Mesendoderm (in vitro differentiated cells): ENCODE measurements around the gene NIPAL1.

ENCODE experiments used
- DNase-seq: peaks from one replicate; pipeline ENCODE4 v3.0.0; 2013
- H2AK5ac ChIP-seq: 2 replicates; pipeline ENCODE4 v1.6.1; 2013; ENCODE audit warnings: low read length, inconsistent platforms
- H2BK120ac ChIP-seq: 2 replicates; pipeline ENCODE4 v1.6.1; 2013; ENCODE audit warnings: low read depth, mild to moderate bottlenecking, low read length, moderate library complexity, mixed read lengths
- H2BK15ac ChIP-seq: replicated peaks from 2 replicates; pipeline ENCODE4 v1.6.1; 2013; ENCODE audit warnings: low read depth, mild to moderate bottlenecking, moderate library complexity
- H2BK5ac ChIP-seq: 2 replicates; pipeline ENCODE4 v1.6.1; 2013; ENCODE audit warnings: low read length, inconsistent platforms
- H3K18ac ChIP-seq: 2 replicates; pipeline ENCODE4 v1.6.1; 2013; ENCODE audit warnings: mild to moderate bottlenecking, low read length, mixed read lengths
- H3K23ac ChIP-seq: one replicate; pipeline ENCODE4 v1.6.1; 2013; ENCODE audit warnings: low read length
- H3K27ac ChIP-seq: 2 replicates; pipeline ENCODE4 v1.5.1; 2013; ENCODE audit warnings: low read depth, mild to moderate bottlenecking, inconsistent platforms, low read length, moderate library complexity
- H3K27me3 ChIP-seq: 2 replicates; pipeline ENCODE4 v1.6.1; 2013; ENCODE audit warnings: low read length, control low read depth, mild to moderate bottlenecking, inconsistent platforms; ENCODE audit not compliant: insufficient read depth, poor library complexity
- H3K36me3 ChIP-seq: 2 replicates; pipeline ENCODE4 v1.6.1; 2013; ENCODE audit warnings: low read length, inconsistent platforms; ENCODE audit not compliant: control insufficient read depth, insufficient read depth
- H3K4ac ChIP-seq: one replicate; pipeline ENCODE4 v1.6.1; 2013; ENCODE audit warnings: low read depth, mild to moderate bottlenecking, low read length, moderate library complexity
- H3K4me1 ChIP-seq: 2 replicates; pipeline ENCODE4 v1.6.1; 2013; ENCODE audit warnings: low read depth, low read length, inconsistent platforms; ENCODE audit not compliant: control insufficient read depth
- H3K4me2 ChIP-seq: 2 replicates; pipeline ENCODE4 v1.6.1; 2013; ENCODE audit warnings: low read length
- H3K4me3 ChIP-seq: 2 replicates; pipeline ENCODE4 v1.5.1; 2013; ENCODE audit warnings: mild to moderate bottlenecking, low read length
- H3K56ac ChIP-seq: one replicate; pipeline ENCODE4 v1.6.1; 2013; ENCODE audit warnings: low read length
- H3K79me1 ChIP-seq: 2 replicates; pipeline ENCODE4 v1.6.1; 2013; ENCODE audit warnings: low read length, inconsistent platforms
- H3K79me2 ChIP-seq: 2 replicates; pipeline ENCODE4 v1.6.1; 2013; ENCODE audit warnings: mild to moderate bottlenecking, low read length; ENCODE audit not compliant: control insufficient read depth, insufficient read depth
- H3K9ac ChIP-seq: 2 replicates; pipeline ENCODE4 v1.6.1; 2013; ENCODE audit warnings: low read length, inconsistent platforms
- H4K5ac ChIP-seq: one replicate; pipeline ENCODE4 v1.6.1; 2013; ENCODE audit warnings: low read length
- H4K8ac ChIP-seq: one replicate; pipeline ENCODE4 v1.6.1; 2013; ENCODE audit warnings: low read depth, mild to moderate bottlenecking, control low read depth, low read length, moderate library complexity
- WGBS: extraction: QIAGEN DNeasy Blood & Tissue Kit; methylation state at CpG from one replicate; pipeline ENCODE4 v1.1.7; 2013; ENCODE audit warnings: low lambda C conversion rate, missing lambda C conversion rate; ENCODE audit not compliant: insufficient coverage; ENCODE audit errors: extremely low coverage; 5-methylcytosine and 5-hydroxymethylcytosine counted together

The NIPAL1 gene

GRCh38 chr4:48067536-48067935 lies 51.0 kb downstream of the NIPAL1 start:
- Histone ChIP-seq H2BK15ac (no peak overlapping the region), H2BK5ac (no peak overlapping the region), H4K8ac (no peak overlapping the region), H3K4ac (no peak overlapping the region), H3K23ac (no peak overlapping the region), H3K27ac (no peak overlapping the region), H3K56ac (no peak overlapping the region), H3K36me3 (no peaks in the 10 kb centered on the region), H3K27me3 (no peaks in the 10 kb centered on the region), H3K79me1 (no peaks in the 10 kb centered on the region), H3K4me1 (no peaks in the 10 kb centered on the region), H4K5ac (no peak overlapping the region), H3K9ac (no peak overlapping the region), H3K4me2 (no peak overlapping the region), H2BK120ac (no peak overlapping the region), H2AK5ac (no peak overlapping the region), H3K4me3 (no peak overlapping the region), H3K79me2 (no peaks in the 10 kb centered on the region), H3K18ac (no peak overlapping the region)
- no CpG with 5 or more reads among the region's 9 CpGs for WGBS
- no peak for DNase-seq

- no peak overlapping the region for H2BK15ac ChIP-seq
- no peak overlapping the region for H3K23ac ChIP-seq
- no peak overlapping the region for H4K5ac ChIP-seq
- H3K4me3 ChIP-seq: no peak overlapping the region
- no peak overlapping the region for H3K27ac ChIP-seq
- no peak for DNase-seq
- H3K79me1 ChIP-seq: no peaks in the 10 kb centered on the region
- H3K4ac ChIP-seq: no peak overlapping the region
- H2AK5ac ChIP-seq: no peak overlapping the region
- H3K79me2 ChIP-seq: no peaks in the 10 kb centered on the region
- no peaks in the 10 kb centered on the region for H3K4me1 ChIP-seq
- no peak overlapping the region for H2BK5ac ChIP-seq
- H3K36me3 ChIP-seq: no peaks in the 10 kb centered on the region
- no CpG with 5 or more reads among the region's 2 CpGs for WGBS
- H3K4me2 ChIP-seq: no peak overlapping the region
- H3K27me3 ChIP-seq: no peaks in the 10 kb centered on the region
- H3K9ac ChIP-seq: no peak overlapping the region
- no peak overlapping the region for H3K56ac ChIP-seq
- no peak overlapping the region for H3K18ac ChIP-seq
- no peak overlapping the region for H4K8ac ChIP-seq
- no peak overlapping the region for H2BK120ac ChIP-seq
Measured at GRCh38 chr4:48068182-48068581, 51.6 kb downstream of the NIPAL1 start.

- no peaks in the 10 kb centered on the region for H3K36me3 ChIP-seq
- H3K27ac ChIP-seq: no peak overlapping the region
- no peak overlapping the region for H4K8ac ChIP-seq
- no peak for DNase-seq
- H3K56ac ChIP-seq: no peak overlapping the region
- H3K9ac ChIP-seq: no peak overlapping the region
- H3K23ac ChIP-seq: no peak overlapping the region
- H2BK15ac ChIP-seq: no peak overlapping the region
- WGBS: no CpG with 5 or more reads among the region's 2 CpGs
- H3K4me3 ChIP-seq: no peak overlapping the region
- H3K4me1 ChIP-seq: no peaks in the 10 kb centered on the region
- no peaks in the 10 kb centered on the region for H3K79me1 ChIP-seq
- no peak overlapping the region for H2BK120ac ChIP-seq
- H3K4ac ChIP-seq: no peak overlapping the region
- no peak overlapping the region for H3K4me2 ChIP-seq
- H3K79me2 ChIP-seq: no peaks in the 10 kb centered on the region
- H4K5ac ChIP-seq: no peak overlapping the region
- no peak overlapping the region for H3K18ac ChIP-seq
- H2BK5ac ChIP-seq: no peak overlapping the region
- no peak overlapping the region for H2AK5ac ChIP-seq
- no peaks in the 10 kb centered on the region for H3K27me3 ChIP-seq
Measured at GRCh38 chr4:48069026-48069425, 52.5 kb downstream of the NIPAL1 start.

GRCh38 chr4:48071191-48071590 lies 54.6 kb downstream of the NIPAL1 start:
- no peaks in the 10 kb centered on the region for H3K27me3 ChIP-seq
- no peak overlapping the region for H2BK15ac ChIP-seq
- no peaks in the 10 kb centered on the region for H3K36me3 ChIP-seq
- WGBS: no CpG with 5 or more reads among the region's 3 CpGs
- no peaks in the 10 kb centered on the region for H3K4me1 ChIP-seq
- no peak overlapping the region for H2AK5ac ChIP-seq
- no peaks in the 10 kb centered on the region for H3K79me1 ChIP-seq
- no peak overlapping the region for H3K23ac ChIP-seq
- no peak overlapping the region for H4K5ac ChIP-seq
- H4K8ac ChIP-seq: no peak overlapping the region
- no peak overlapping the region for H3K9ac ChIP-seq
- no peak overlapping the region for H3K27ac ChIP-seq
- H3K4me3 ChIP-seq: no peak overlapping the region
- no peak overlapping the region for H3K4ac ChIP-seq
- no peak overlapping the region for H2BK120ac ChIP-seq
- no peaks in the 10 kb centered on the region for H3K79me2 ChIP-seq
- H2BK5ac ChIP-seq: no peak overlapping the region
- peak; percentile 61 for DNase-seq
- no peak overlapping the region for H3K56ac ChIP-seq
- no peak overlapping the region for H3K18ac ChIP-seq
- H3K4me2 ChIP-seq: no peak overlapping the region

- Histone ChIP-seq H3K4me1 (no peaks in the 10 kb centered on the region), H3K9ac (no peak overlapping the region), H3K18ac (no peak overlapping the region), H3K27ac (no peak overlapping the region), H3K56ac (no peak overlapping the region), H3K4me2 (no peak overlapping the region), H2BK15ac (no peak overlapping the region), H4K5ac (no peak overlapping the region), H3K4ac (no peak overlapping the region), H3K36me3 (no peaks in the 10 kb centered on the region), H3K4me3 (no peak overlapping the region), H2BK5ac (no peak overlapping the region), H3K27me3 (no peaks in the 10 kb centered on the region), H3K79me1 (no peaks in the 10 kb centered on the region), H2AK5ac (no peak overlapping the region), H4K8ac (no peak overlapping the region), H2BK120ac (no peak overlapping the region), H3K23ac (no peak overlapping the region), H3K79me2 (no peaks in the 10 kb centered on the region)
- WGBS: no CpG with 5 or more reads among the region's 3 CpGs
- no peak for DNase-seq
Measured at GRCh38 chr4:48073567-48074103, 57.1 kb downstream of the NIPAL1 start.

- Histone ChIP-seq H4K5ac (no peak overlapping the region), H3K79me2 (no peaks in the 10 kb centered on the region), H3K36me3 (no peaks in the 10 kb centered on the region), H2BK15ac (no peak overlapping the region), H3K4ac (no peak overlapping the region), H3K27ac (no peak overlapping the region), H3K79me1 (no peaks in the 10 kb centered on the region), H3K56ac (no peak overlapping the region), H2BK120ac (no peak overlapping the region), H3K18ac (no peak overlapping the region), H3K9ac (no peak overlapping the region), H3K4me2 (no peak overlapping the region), H3K23ac (no peak overlapping the region), H2AK5ac (no peak overlapping the region), H4K8ac (no peak overlapping the region), H3K4me1 (no peaks in the 10 kb centered on the region), H3K4me3 (no peak overlapping the region), H2BK5ac (no peak overlapping the region), H3K27me3 (no peaks in the 10 kb centered on the region)
- DNase-seq: no peak
- WGBS: no CpG with 5 or more reads among the region's 1 CpG
Measured at GRCh38 chr4:48074657-48075056, 58.1 kb downstream of the NIPAL1 start.
